NCI-H128 (cell line): ENCODE measurements around the gene ZNF384.

Experiments used
- DNase-seq: peaks from one replicate; lab custom pipeline; 2025; ENCODE audit not compliant: unreplicated experiment; lab: John Stamatoyannopoulos, UW

The ZNF384 gene

GRCh38 chr12:6626654-6627283, 62.4 kb downstream of the ZNF384 start:
- no peak for DNase-seq

DNA sequence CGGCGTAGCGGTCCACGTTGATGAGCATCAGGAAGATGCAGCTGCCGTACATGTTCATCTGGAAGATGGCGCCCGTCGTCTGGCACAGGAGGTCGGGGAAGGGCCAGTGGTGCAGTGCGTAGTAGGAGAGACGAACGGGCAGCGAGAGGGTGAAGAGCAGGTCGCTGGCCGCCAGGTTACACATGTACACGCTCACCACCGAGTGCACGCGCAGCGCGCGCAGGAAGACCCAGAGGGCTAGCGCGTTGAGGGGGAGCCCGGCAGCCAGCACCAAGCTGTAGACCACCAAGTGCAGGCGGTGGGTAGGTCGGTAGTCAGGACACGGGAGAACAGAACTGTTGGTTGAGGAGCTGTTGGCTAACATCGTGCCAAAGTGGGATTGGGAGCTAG, 68.3 kb downstream of the ZNF384 start:
- DNase-seq, result no peak

GRCh38 chr12:6620137-6620884, 68.9 kb downstream of the ZNF384 start:
- no peak for DNase-seq

GRCh38 chr12:6618483-6619225, 70.5 kb downstream of the ZNF384 start:
- DNase-seq, result no peak
